Measurements from ENCODE around the gene TBL1XR1. TPM values are rescaled to one million over a fixed set of nuclear protein-coding genes. Genes with fewer than 3 reads are reported as not detected.

TBL1XR1 gene
- total and polyA plus RNA-seq, 2 of the 4 experiments (the other 2 are of a cell fraction) = 25.2 to 170 TPM

- Histone ChIP-seq H4K91ac (ENCODE audit: insufficient read depth, low read depth, low read length) (no peak overlapping the region), H4K20me1 (ENCODE audit: insufficient read depth, low read length) (peaks cover 4% of the 10 kb centered on the region; the same call in 1 of the 2 replicates), H2BK15ac (ENCODE audit: low read depth, low read length) (no peak overlapping the region), H2BK20ac (ENCODE audit: low read depth, low read length) (no peak overlapping the region), H3K79me1 (ENCODE audit: low read depth in 1 of 2, low read length in 2 of 2) (peaks cover 6 to 35% of the 10 kb centered on the region in 2 experiments), H3K27me3 (ENCODE audit: control insufficient read depth, insufficient read depth, low read length) (no peaks in the 10 kb centered on the region), H3K4me3 (ENCODE audit: insufficient read depth, low read depth, low read length) (no peak overlapping the region), H3K36me3 (ENCODE audit: control insufficient read depth, insufficient read depth, low read length) (peaks cover 24% of the 10 kb centered on the region), H3K9ac (ENCODE audit: low read depth, low read length) (no peak overlapping the region), H2AK5ac (ENCODE audit: low read depth, low read length) (no peak overlapping the region), H2AFZ (replicated peaks; ENCODE audit: low read length, poor library complexity) (no peak overlapping the region), H2AK9ac (replicated peaks; ENCODE audit: low read depth, low read length, poor library complexity) (no peak overlapping the region), H3K4me2 (ENCODE audit: low read depth, low read length) (no peak overlapping the region), H4K5ac (ENCODE audit: low read depth, low read length) (no peak overlapping the region), H2BK5ac (ENCODE audit: low read depth, low read length, poor library complexity, severe bottlenecking) (no peak overlapping the region), H3K4ac (ENCODE audit: low read depth, low read length) (no peak overlapping the region), H3K27ac (ENCODE audit: insufficient read depth, low read length) (no peak overlapping the region), H3K56ac (ENCODE audit: extremely low read depth, insufficient read depth, low read length) (no peak overlapping the region), H3K9me3 (ENCODE audit: control insufficient read depth, insufficient read depth, low read length) (no peaks in the 10 kb centered on the region), H4K8ac (ENCODE audit: low read depth in 2 of 2, low read length in 2 of 2) (no peak overlapping the region), H3K9me1 (ENCODE audit: insufficient read depth, low read length) (peaks cover 5% of the 10 kb centered on the region), H3K14ac (replicated peaks; ENCODE audit: low read depth, low read length) (no peak overlapping the region), H3K23ac (ENCODE audit: low read depth, low read length) (no peak overlapping the region), H3K4me1 (ENCODE audit: control insufficient read depth, insufficient read depth, low read length) (peaks cover 5% of the 10 kb centered on the region), H3K18ac (ENCODE audit: low read depth, low read length) (no peak overlapping the region), H2BK120ac (ENCODE audit: low read depth, low read length) (no peak overlapping the region)
- in situ Hi-C loops (cut with MboI; ENCODE audit: low sequenced_read_pairs) (no loop called here), intact Hi-C loops (cut with micrococcal nuclease) (no loop called here), dilution Hi-C loops (cut with HindIII; ENCODE audit: low sequenced_read_pairs, unreplicated experiment) (no loop called here)
- ChIA-PET CTCF (no interaction called here), POLR2A (ENCODE audit: unreplicated experiment) (no interaction called here)
- WGBS, 2 experiments (ENCODE audit: extremely low coverage in 2 of 2, insufficient read length in 1 of 2) = no CpG with 5 or more reads among the region's 4 CpGs
- TF ChIP-seq NFE2L2 (IDR thresholded peaks at IDR 0.05; ENCODE audit: low read depth, low read length) (peak; percentile 69), MAFK (IDR thresholded peaks at IDR 0.05; ENCODE audit: low read depth, low read length) (no peak)
- BruUV-seq (replicated peaks) = no TSS peak
- no peak for ATAC-seq (ENCODE audit: low read depth)
- DNase-seq = no peak
Measured at GRCh38 chr3:177039490-177040274, 157.6 kb downstream of the TBL1XR1 start.

All from IMR-90 (cell line).